ENCODE data around the gene EHMT1.
"Not testable (repeated sequence)": the region's sequence is repeated elsewhere in the genome, so short reads cannot be mapped to it uniquely, and the experiment has no call there.

The EHMT1 gene

DNA sequence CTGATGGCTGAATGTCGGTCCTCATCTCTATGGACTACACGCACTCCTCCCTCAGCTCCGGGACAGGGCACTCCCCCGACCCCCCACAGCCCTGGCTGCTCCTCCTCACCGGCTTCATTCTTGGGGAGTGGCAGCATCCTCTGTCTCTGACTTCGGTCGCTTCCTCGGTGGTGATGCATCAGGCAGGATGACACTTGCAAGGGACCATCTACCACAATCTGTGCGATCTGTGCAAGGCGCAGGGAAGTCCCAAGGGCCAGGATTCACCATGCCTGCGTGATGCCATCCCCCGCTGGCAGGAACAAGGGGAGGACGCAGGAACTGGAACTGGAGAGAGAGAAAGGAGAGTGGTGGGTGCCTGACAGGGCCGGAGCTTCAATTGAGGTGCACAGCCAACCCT, 256.5 kb downstream of the EHMT1 start:
- no peak for TF ChIP-seq CTCF (conservative IDR thresholded peaks at IDR 0.05; ENCODE audit: low read depth)
- H3K27ac ChIP-seq = no peak overlapping the region
- DNase-seq (ENCODE audit: low spot score) = no peak
- CTCF ChIA-PET = no interaction called here
- POLR2A ChIA-PET (ENCODE audit: low non-redundant PET) = no interaction called here

DNA sequence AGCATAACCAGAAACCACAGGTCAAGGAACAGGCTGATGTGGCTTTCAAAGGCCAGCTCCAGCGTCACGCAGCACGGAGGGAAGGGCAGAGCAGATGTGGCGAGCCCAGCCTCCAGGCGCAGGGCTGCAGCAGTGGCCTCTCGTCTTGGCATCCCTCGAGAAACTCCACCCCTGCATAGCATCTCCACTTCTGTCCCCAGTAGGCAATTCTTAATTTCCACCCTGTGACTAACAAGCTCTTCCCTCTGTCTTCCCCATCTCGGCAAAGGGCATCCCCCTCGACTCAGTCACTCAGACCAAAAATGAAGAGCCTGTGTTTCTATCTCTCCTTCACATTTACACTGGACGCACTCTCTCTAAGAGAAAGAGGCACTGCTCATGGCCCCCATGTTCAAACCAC, 257.0 kb downstream of the EHMT1 start:
- POLR2A ChIA-PET (ENCODE audit: low non-redundant PET) = no interaction called here
- H3K27ac ChIP-seq = no peak overlapping the region
- no peak for DNase-seq (ENCODE audit: low spot score)
- TF ChIP-seq CTCF (conservative IDR thresholded peaks at IDR 0.05; ENCODE audit: low read depth) = no peak
- CTCF ChIA-PET = no interaction called here

- POLR2A ChIA-PET (ENCODE audit: low non-redundant PET) = no interaction called here
- no peak overlapping the region for H3K27ac ChIP-seq
- no peak for DNase-seq (ENCODE audit: low spot score)
- TF ChIP-seq CTCF (conservative IDR thresholded peaks at IDR 0.05; ENCODE audit: low read depth) = no peak
- CTCF ChIA-PET = no interaction called here
Observed at GRCh38 chr9:137876269-137876668, 257.5 kb downstream of the EHMT1 start.

DNA sequence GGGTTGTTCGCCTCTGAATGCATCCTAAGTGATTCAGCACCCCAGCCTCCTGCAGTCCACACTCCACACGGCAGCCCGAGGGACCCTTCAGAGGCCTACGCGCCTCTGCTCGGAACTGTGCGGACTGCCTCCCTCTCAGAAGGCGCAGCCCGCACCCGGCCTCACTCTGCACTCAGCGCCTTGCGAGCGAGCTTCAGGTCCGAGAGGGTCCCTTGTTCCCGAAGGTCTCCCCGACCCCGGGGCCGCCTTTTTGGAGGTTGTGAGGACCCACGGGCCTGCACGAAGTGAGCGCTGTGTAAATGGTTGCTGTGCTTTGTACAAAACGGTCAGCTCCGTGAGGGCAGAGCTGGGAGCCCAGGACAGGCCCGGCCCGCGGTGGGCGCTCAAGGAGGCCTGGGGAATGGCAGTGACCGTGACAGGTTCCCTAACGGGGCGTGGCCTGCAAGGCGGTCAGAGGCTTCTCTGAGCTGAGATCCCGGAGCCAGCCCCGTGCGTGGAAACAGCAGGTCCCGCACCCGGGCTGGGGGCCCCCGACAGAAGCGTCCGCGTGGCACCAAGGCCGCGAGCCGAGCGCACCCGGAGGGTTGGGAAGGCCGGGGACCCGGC, 258.1 kb downstream of the EHMT1 start:
- ChIA-PET CTCF (no interaction called here), POLR2A (ENCODE audit: low non-redundant PET) (no interaction called here)
- no peak for TF ChIP-seq CTCF (conservative IDR thresholded peaks at IDR 0.05; ENCODE audit: low read depth)
- no peak overlapping the region for H3K27ac ChIP-seq
- DNase-seq (ENCODE audit: low spot score) = no peak

GRCh38 chr9:137877506-137878122, 258.8 kb downstream of the EHMT1 start, which contains the start of gene CACNA1B:
TSS of gene CACNA1B (plus strand) at chr9:137877782. CDS start at chr9:137877934, 152 bp downstream.
- peak; percentile 85 for DNase-seq (ENCODE audit: low spot score)
- CTCF ChIA-PET = not testable (repeated sequence)

GRCh38 chr9:137878146-137878941, 259.5 kb downstream of the EHMT1 start:
- no peak overlapping the region for H3K27ac ChIP-seq
- peak; percentile 57 for DNase-seq (ENCODE audit: low spot score)
- POLR2A ChIA-PET (ENCODE audit: low non-redundant PET) = no interaction called here
- CTCF ChIA-PET = no interaction called here
- TF ChIP-seq CTCF (conservative IDR thresholded peaks at IDR 0.05; ENCODE audit: low read depth) = no peak

More at GRCh38 chr9:137877506-137878122, 258.8 kb downstream of the EHMT1 start, which contains the start of gene CACNA1B:
- H3K27ac ChIP-seq; POLR2A ChIA-PET (ENCODE audit: low non-redundant PET): not testable (repeated sequence)

DNA sequence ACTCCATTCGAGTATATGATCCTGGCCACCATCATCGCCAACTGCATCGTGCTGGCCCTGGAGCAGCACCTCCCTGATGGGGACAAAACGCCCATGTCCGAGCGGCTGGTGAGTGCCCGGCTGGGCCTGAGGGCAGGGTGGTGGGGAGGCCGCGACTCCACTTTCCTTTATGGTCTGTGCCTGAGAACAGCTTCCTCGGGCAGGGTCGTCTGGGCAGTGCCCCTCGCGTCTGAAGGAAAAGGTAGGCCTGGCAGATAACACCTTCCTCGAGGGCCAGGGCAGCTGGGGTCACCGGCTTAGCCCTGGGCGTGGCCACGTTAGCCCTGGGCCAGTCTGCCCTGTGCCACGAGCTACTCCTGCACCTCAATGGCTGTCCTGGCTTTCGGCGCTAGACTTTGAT, 260.2 kb downstream of the EHMT1 start:
- CTCF ChIA-PET = no interaction called here
- no peak for TF ChIP-seq CTCF (conservative IDR thresholded peaks at IDR 0.05; ENCODE audit: low read depth)
- no peak overlapping the region for H3K27ac ChIP-seq
- DNase-seq (ENCODE audit: low spot score) = no peak
- POLR2A ChIA-PET (ENCODE audit: low non-redundant PET) = no interaction called here

Measured in RWPE1 (cell line).